Loucy (cell line): ENCODE data around the gene INSIG2.

Experiments
- H2AFZ ChIP-seq: fragments of 200-600 bp; sonication (generic); 2 replicates; pipeline ENCODE4 v1.6.0; 2016; ENCODE audit warnings: antibody characterized with exemption, mild to moderate bottlenecking, low read length, moderate library complexity
- H3F3A ChIP-seq: fragments of 200-600 bp; 2 replicates; pipeline ENCODE4 v1.6.0; 2016; ENCODE audit warnings: antibody characterized with exemption, low read depth, mild to moderate bottlenecking
- H3K27me3 ChIP-seq: fragments of 200-600 bp; sonication (generic); 2 replicates; pipeline ENCODE4 v1.6.1; 2014; ENCODE audit warnings: low read length, mild to moderate bottlenecking; ENCODE audit not compliant: insufficient read depth, poor library complexity, severe bottlenecking
- H3K36me3 ChIP-seq: fragments of 200-600 bp; sonication (generic); 2 replicates; pipeline ENCODE4 v1.6.1; 2016; ENCODE audit warnings: low read length; ENCODE audit not compliant: insufficient read depth
- H3K4me1 ChIP-seq: fragments of 200-600 bp; sonication (generic); 2 replicates; pipeline ENCODE4 v1.5.1; 2014; ENCODE audit warnings: low read length, mild to moderate bottlenecking; ENCODE audit not compliant: insufficient read depth, poor library complexity, severe bottlenecking
- H3K4me2 ChIP-seq: fragments of 200-600 bp; sonication (generic); 2 replicates; pipeline ENCODE4 v1.6.0; 2014; ENCODE audit warnings: antibody characterized with exemption, low read length, low read depth, mild to moderate bottlenecking; ENCODE audit not compliant: poor library complexity, severe bottlenecking
- H3K4me3 ChIP-seq: fragments of 200-600 bp; sonication (generic); 2 replicates; pipeline ENCODE4 v1.5.1; 2014; ENCODE audit warnings: low read length, mild to moderate bottlenecking, mixed read lengths; ENCODE audit not compliant: poor library complexity, severe bottlenecking
- H3K79me2 ChIP-seq: fragments of 200-600 bp; sonication (generic); 2 replicates; pipeline ENCODE4 v1.6.1; 2014; ENCODE audit warnings: low read length; ENCODE audit not compliant: insufficient read depth
- H3K9ac ChIP-seq: fragments of 200-600 bp; sonication (generic); 2 replicates; pipeline ENCODE4 v1.6.0; 2014; ENCODE audit warnings: mild to moderate bottlenecking, low read depth, low read length, moderate library complexity; ENCODE audit not compliant: poor library complexity, severe bottlenecking
- H3K9me2 ChIP-seq: fragments of 200-600 bp; sonication (generic); replicated peaks from 2 replicates; pipeline ENCODE4 v1.6.1; 2016; ENCODE audit warnings: low read depth, low read length, mixed read lengths
- H3K9me3 ChIP-seq: fragments of 200-600 bp; sonication (generic); 2 replicates; pipeline ENCODE4 v1.6.1; 2014; ENCODE audit warnings: mild to moderate bottlenecking, antibody characterized with exemption, low read length, low read depth; ENCODE audit not compliant: insufficient read depth
- H4K20me1 ChIP-seq: fragments of 200-600 bp; sonication (generic); 2 replicates; pipeline ENCODE4 v1.6.0; 2014; ENCODE audit warnings: antibody characterized with exemption, low read length, mild to moderate bottlenecking; ENCODE audit not compliant: insufficient read depth, poor library complexity, severe bottlenecking
- CTCF ChIP-seq: fragments of 200-600 bp; sonication (generic); conservative IDR thresholded peaks from 2 replicates; pipeline ENCODE4 v1.5.1; 2014; ENCODE audit warnings: mild to moderate bottlenecking, antibody characterized with exemption, low read length
- EZH2phosphoT487 ChIP-seq: fragments of 200-600 bp; IDR thresholded peaks from 2 replicates; pipeline ENCODE4 v1.6.1; 2018; ENCODE audit warnings: antibody characterized with exemption, mild to moderate bottlenecking, moderate library complexity, borderline replicate concordance

Gene INSIG2

GRCh38 chr2:118065015-118065706 is 23.1 kb upstream of the INSIG2 start:
- H3K79me2 ChIP-seq = no peaks in the 10 kb centered on the region
- no peak for TF ChIP-seq EZH2phosphoT487
- no peaks in the 10 kb centered on the region for H3K36me3 ChIP-seq
- H3F3A ChIP-seq = no peaks in the 10 kb centered on the region
- H3K4me1 ChIP-seq = peaks cover 73% of the 10 kb centered on the region
- H3K9ac ChIP-seq = peak overlapping the region; percentile 18
- H3K4me3 ChIP-seq = peak overlapping the region; percentile 15
- no peak overlapping the region for H2AFZ ChIP-seq
- no peaks in the 10 kb centered on the region for H4K20me1 ChIP-seq
- H3K9me3 ChIP-seq = no peaks in the 10 kb centered on the region
- peak overlapping the region; percentile 53 for H3K4me2 ChIP-seq
- no peaks in the 10 kb centered on the region for H3K27me3 ChIP-seq
- H3K9me2 ChIP-seq = no peaks in the 10 kb centered on the region

GRCh38 chr2:118065921-118066511 is 22.3 kb upstream of the INSIG2 start:
- H3K4me1 ChIP-seq = peaks cover 64% of the 10 kb centered on the region
- no peaks in the 10 kb centered on the region for H3K9me2 ChIP-seq
- no peaks in the 10 kb centered on the region for H3K9me3 ChIP-seq
- peak overlapping the region; percentile 8 for H3K9ac ChIP-seq
- no peaks in the 10 kb centered on the region for H3K27me3 ChIP-seq
- no peaks in the 10 kb centered on the region for H4K20me1 ChIP-seq
- H3K79me2 ChIP-seq = no peaks in the 10 kb centered on the region
- H3K4me3 ChIP-seq = peak overlapping the region; percentile 4
- H3F3A ChIP-seq = no peaks in the 10 kb centered on the region
- H3K4me2 ChIP-seq = peak overlapping the region; percentile 53
- H3K36me3 ChIP-seq = no peaks in the 10 kb centered on the region
- H2AFZ ChIP-seq = no peak overlapping the region
- TF ChIP-seq CTCF (no peak), EZH2phosphoT487 (no peak)

- H3K36me3 ChIP-seq = no peaks in the 10 kb centered on the region
- no peak overlapping the region for H3K4me3 ChIP-seq
- no peaks in the 10 kb centered on the region for H3K9me2 ChIP-seq
Observed at GRCh38 chr2:118077636-118078247, 10.5 kb upstream of the INSIG2 start.

More at GRCh38 chr2:118077636-118078247, 10.5 kb upstream of the INSIG2 start:
- Histone ChIP-seq H4K20me1 (no peaks in the 10 kb centered on the region), H3K79me2 (no peaks in the 10 kb centered on the region), H2AFZ (no peak overlapping the region), H3K27me3 (no peaks in the 10 kb centered on the region), H3K9me3 (no peaks in the 10 kb centered on the region), H3K9ac (no peak overlapping the region), H3K4me2 (no peak overlapping the region), H3K4me1 (peaks cover 37% of the 10 kb centered on the region), H3F3A (peaks cover 11% of the 10 kb centered on the region; the same call in 1 of the 2 replicates)
- TF ChIP-seq CTCF (no peak), EZH2phosphoT487 (no peak)
